Measurements from ENCODE around the gene ZNF385A. TPM values are rescaled to one million over a fixed set of nuclear protein-coding genes. Genes with fewer than 3 reads are reported as not detected.

The ZNF385A gene
- total RNA-seq, 2 experiments from 2014 or later: 0.32 to 2.9 TPM

- no peak for DNase-seq (ENCODE audit: low spot score)
- no peaks in the 10 kb centered on the region for H3K36me3 ChIP-seq (ENCODE audit: insufficient read depth, low read length)
- no peak for TF ChIP-seq EZH2phosphoT487 (IDR thresholded peaks at IDR 0.05; ENCODE audit: borderline replicate concordance, low read depth, low read length)
- TF ChIP-seq CTCF (conservative IDR thresholded peaks at IDR 0.05; ENCODE audit: low read length): no peak
- ChIA-PET CTCF (ENCODE audit: unreplicated experiment) (no interaction called here), POLR2A (interaction anchor here (1.2 kb wide), 1 partner anchor 159 kb away, joined by 3 read pairs; no protein-coding TSS in a partner anchor)
- no TSS peak for BruUV-seq (replicated peaks)
- no peaks in the 10 kb centered on the region for H3K9me2 ChIP-seq (ENCODE audit: insufficient read depth, low read length)
- H2AFZ ChIP-seq (ENCODE audit: low read length): no peak overlapping the region
- no peaks in the 10 kb centered on the region for H3K9me3 ChIP-seq (ENCODE audit: low read length)
- no peaks in the 10 kb centered on the region for H4K20me1 ChIP-seq (ENCODE audit: insufficient read depth, low read length)
- H3K79me2 ChIP-seq (ENCODE audit: insufficient read depth, low read depth, low read length): no peaks in the 10 kb centered on the region
- intact Hi-C loops (cut with micrococcal nuclease; ENCODE audit: unreplicated experiment): no loop called here
- H3K27ac ChIP-seq (ENCODE audit: low read depth, low read length, poor library complexity, severe bottlenecking): no peak overlapping the region
- peaks cover 17% of the 10 kb centered on the region for H3K4me1 ChIP-seq (ENCODE audit: insufficient read depth, low read length, poor library complexity, severe bottlenecking)
- H3K4me2 ChIP-seq (ENCODE audit: low read length): no peak overlapping the region
- no peak overlapping the region for H3K4me3 ChIP-seq (ENCODE audit: low read depth, low read length, poor library complexity, severe bottlenecking)
Measured at GRCh38 chr12:54375259-54375579, 9.3 kb downstream of the ZNF385A start.

- DNase-seq (ENCODE audit: low spot score): no peak
- no peaks in the 10 kb centered on the region for H3K9me2 ChIP-seq (ENCODE audit: insufficient read depth, low read length)
- H3K27ac ChIP-seq (ENCODE audit: low read depth, low read length, poor library complexity, severe bottlenecking): no peak overlapping the region
- no peak overlapping the region for H2AFZ ChIP-seq (ENCODE audit: low read length)
- H3K36me3 ChIP-seq (ENCODE audit: insufficient read depth, low read length): no peaks in the 10 kb centered on the region
- POLR2A ChIA-PET: interaction anchor here (1.2 kb wide), 1 partner anchor 159 kb away, joined by 3 read pairs; no protein-coding TSS in a partner anchor
- H3K79me2 ChIP-seq (ENCODE audit: insufficient read depth, low read depth, low read length): no peaks in the 10 kb centered on the region
- no TSS peak for BruUV-seq (replicated peaks)
- TF ChIP-seq CTCF (conservative IDR thresholded peaks at IDR 0.05; ENCODE audit: low read length) (no peak), EZH2phosphoT487 (IDR thresholded peaks at IDR 0.05; ENCODE audit: borderline replicate concordance, low read depth, low read length) (no peak)
- no peak overlapping the region for H3K4me2 ChIP-seq (ENCODE audit: low read length)
- no peaks in the 10 kb centered on the region for H4K20me1 ChIP-seq (ENCODE audit: insufficient read depth, low read length)
- intact Hi-C loops (cut with micrococcal nuclease; ENCODE audit: unreplicated experiment): no loop called here
- H3K4me1 ChIP-seq (ENCODE audit: insufficient read depth, low read length, poor library complexity, severe bottlenecking): peaks cover 13% of the 10 kb centered on the region
- no peaks in the 10 kb centered on the region for H3K9me3 ChIP-seq (ENCODE audit: low read length)
- CTCF ChIA-PET (ENCODE audit: unreplicated experiment): no interaction called here
- no peak overlapping the region for H3K4me3 ChIP-seq (ENCODE audit: low read depth, low read length, poor library complexity, severe bottlenecking)
Measured at GRCh38 chr12:54374562-54375258, 9.8 kb downstream of the ZNF385A start.

All from OCI-LY7 (cell line).